ENCODE data around the gene IGSF9B.

IGSF9B gene

DNA sequence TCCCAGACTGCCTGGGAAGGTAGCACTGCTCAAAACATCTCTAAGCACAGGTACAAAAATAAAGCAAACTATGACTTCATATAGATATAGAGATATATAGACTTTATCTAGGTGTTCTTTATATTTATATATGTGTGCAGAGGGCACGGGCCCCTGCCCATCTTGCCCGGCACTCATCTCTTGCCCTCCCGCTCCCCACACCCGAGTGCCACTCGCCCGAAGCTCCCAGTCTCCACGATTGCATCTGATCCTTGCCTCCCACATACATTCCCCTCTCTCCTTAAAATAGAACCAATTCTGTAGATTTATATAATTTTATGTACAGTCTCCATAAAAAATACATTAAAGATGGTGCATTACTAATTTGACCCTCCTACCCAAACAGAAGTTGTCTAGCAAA, 55.5 kb downstream of the IGSF9B start:
- no peak for DNase-seq (ENCODE audit: low read depth)

DNA sequence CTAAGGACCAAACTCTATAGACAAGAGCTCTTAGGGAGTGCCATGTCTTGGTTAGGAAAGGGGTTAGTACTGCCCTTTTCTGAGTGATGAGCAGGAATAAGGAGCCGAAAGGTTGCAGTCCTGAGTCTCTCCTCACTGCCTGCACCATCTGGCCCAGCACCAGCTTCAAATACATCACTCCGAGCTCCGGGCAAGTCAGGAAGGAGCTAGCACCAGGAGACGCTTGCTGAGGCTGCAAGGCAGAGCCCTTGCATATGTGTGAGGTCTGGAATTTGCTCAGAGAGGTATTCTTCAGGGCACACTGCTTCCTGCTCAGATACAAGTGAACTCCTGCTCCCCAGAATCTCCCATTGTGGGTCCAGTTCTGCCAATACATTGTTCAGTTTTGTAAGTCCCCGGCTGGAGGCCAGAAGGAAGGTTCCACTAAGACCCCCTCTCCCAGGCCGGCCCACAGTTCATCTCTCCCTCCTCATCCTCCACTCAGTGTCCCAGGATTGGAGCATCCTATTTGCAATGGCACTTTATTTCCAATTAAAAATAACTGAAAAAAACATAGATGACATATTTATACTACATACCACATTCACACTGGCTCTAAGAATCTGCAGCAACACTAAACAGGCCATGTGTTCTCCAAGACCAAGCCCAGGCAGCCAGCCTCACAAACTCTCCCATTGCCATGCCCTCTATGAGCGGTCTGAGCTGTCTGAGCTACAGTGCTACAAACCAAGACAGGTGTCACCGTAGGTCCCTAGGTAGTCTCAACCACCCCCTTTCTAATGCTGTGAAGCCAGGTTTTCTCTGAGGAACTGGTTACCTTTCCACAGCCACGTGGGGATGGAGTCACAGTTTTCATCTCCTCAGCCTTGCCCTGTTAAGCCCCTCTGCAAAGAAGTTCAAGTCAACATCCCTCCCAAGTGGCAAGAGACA, 56.3 kb downstream of the IGSF9B start:
- no peak for DNase-seq (ENCODE audit: low read depth)

DNA sequence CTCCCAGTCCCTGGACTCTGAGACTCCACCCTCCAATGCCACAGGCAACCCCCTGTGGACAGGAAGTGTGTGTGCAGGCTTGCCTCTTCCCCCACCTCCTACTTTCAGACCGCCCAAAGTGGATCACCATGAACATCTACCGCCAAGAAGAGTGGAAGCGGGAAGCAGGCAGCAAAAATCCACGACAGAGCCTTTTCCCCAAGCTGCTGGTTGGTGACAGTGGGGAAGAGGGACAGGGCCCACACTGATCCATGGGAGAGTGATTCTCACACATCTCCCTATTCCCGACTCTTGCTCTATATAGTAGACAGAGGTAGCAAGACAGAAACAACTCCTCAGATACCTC, 58.0 kb downstream of the IGSF9B start:
- no peak for DNase-seq (ENCODE audit: low read depth)

DNA sequence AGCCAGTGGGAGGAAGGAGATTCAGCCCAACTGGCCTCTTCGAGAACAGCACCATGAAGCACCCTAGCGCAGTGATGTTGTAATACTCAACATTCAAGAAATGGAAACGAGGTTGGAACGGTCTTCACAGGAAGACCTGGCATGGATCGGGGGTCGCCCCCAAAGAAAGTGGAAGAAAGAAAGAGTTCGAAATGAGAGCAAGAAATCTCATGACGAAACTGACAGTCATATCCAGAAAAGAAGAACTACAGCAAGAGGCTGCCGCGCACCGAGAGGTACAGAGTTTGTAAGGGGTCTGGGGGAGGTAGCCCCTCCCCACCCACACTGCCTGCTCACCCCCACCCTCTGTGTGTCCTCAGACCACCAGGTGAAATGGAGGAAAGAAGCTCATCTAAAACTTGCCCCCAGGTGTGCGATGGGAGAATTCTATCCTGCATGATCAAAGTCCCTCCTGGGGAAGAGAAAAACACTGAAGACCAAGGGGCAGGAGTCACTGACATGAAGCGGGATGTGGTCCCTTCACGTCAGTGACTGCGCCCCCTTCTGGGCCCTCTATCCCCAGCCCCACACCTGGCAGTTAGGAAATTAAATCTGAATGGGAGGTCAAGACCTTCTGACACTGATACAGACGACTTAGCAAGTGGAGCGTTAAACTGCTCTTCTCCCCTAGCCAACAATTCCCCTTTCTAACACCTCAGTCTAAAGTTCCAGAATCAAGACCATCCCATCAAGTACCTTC, 58.6 kb downstream of the IGSF9B start:
- no peak for DNase-seq (ENCODE audit: low read depth)

DNA sequence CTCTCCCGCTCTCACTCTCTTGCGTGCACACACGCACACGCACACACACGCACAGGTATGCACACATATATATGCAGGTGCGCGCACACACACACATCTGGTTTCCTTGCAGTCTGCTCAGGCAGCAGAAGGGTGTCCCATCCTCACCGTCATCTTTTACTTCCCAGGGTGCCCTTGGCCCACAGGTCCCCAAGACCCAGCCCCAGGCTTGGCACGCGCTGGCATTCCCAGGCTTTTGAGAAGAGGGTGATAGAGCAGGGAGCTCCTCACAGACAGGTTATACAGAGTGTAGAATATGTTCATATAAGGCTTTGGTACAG, 59.5 kb downstream of the IGSF9B start:
- no peak for DNase-seq (ENCODE audit: low read depth)

DNA sequence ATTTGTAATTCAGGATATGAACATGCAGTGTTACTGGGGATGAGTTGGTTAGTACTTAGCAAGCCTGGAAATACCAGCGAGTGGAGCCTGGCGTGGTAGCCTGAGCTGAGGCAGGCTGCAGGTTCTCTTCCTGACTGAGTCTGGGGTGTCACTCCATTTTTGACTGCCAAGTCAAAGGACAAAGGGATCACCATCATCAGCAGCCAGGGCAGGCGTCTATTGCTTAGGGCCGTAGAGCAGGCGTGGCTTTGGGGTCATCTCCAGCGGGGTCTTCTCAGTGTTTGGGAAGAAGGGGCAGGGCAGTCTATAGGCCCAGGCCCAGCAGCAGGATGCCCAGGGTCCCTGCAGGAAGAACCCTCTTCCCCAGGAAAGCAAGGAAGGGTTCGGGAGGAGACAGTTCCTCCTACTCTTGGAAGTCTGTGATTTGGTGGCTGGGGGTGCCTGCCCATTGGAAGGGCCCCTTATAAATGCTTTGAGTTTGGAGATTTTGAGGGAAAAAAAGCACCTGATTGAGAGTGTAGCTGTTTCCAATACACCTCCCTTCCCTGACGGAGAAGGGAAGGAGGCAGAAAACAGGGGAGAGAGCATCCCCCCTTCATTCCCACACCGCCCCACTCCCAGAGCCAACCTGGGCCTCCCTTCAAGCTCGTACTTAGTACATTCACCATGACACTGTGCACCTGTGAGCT, 60.0 kb downstream of the IGSF9B start:
- no peak for DNase-seq (ENCODE audit: low read depth)

DNA sequence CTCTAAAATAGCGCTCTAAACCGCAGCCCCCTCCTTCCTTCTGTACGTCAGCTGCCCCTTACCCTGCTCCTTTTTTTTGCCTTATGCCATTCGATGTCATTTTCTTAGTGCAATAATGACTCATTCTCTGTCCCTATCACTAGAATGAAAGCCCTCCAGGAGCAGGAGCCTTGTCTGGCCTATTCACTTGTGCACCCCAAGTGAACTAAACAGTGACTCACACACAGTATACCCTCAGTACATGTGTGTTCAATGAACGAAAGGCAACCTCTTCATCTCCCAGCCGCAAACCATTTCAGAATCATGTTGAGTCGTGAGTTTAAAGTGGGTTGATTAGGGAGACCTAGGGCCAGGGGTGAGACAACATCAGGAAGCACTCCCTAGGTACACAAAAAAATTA, 60.7 kb downstream of the IGSF9B start:
- no peak for DNase-seq (ENCODE audit: low read depth)

DNA sequence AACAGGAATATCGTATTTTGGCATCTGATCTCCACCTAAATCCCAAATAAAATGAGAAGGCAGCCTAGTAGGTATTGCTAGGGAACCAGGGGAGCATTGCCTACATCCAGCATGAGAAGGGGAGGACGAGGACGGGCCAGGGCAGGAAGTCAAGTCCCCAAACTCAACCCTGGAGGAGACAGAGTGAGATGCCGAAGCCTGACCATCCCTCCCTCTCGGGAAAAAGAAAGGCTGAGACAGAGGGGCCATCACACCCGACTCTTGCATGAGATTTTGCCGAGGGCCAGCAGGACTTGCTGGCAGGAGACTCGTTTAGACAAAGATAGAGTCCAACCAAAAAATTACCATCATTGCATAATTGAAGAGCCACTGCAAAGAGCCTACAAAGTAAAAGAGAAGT, 61.2 kb downstream of the IGSF9B start:
- DNase-seq (ENCODE audit: low read depth): no peak

DNA sequence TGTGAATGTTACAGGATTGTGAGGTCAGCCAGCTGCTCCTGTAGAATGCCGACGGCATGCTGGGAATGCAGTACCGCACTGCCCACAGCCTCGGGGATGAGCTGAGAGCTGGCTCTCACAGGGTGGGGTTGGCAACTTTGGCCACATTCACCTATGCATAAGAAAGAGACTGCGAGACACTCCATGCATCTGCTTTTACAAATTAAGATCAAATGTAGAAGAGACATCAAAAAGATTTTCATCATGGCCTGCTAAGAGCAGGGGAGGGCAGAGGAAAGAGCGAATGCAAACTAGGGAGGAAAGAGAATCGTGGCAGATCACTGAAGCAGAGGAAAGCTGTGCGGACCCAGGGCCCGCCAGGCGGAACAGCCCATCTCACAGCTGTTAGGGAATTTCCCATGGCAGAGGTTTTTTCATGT, 61.7 kb downstream of the IGSF9B start:
- DNase-seq (ENCODE audit: low read depth): no peak

DNA sequence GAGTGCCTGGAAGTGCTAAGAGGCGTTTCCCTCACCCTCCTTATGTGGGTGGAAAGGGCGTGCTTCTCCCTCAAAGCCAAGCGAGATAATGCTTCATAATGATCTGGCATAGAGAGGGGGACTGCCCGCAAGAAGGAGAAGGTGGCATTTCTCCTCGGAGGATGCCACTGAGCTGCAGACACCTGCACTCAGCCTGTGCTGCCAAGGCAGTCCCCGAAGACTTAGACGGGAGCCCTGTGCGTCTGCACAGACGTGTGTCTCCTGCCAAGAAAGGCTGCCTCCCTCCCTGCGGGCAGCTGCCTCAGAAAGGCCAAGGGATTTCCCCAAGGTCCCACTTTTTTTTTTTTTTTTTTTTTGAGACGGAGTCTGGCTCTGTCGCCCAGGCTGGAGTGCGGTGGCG, 63.4 kb downstream of the IGSF9B start:
- DNase-seq (ENCODE audit: low read depth): no peak

DNA sequence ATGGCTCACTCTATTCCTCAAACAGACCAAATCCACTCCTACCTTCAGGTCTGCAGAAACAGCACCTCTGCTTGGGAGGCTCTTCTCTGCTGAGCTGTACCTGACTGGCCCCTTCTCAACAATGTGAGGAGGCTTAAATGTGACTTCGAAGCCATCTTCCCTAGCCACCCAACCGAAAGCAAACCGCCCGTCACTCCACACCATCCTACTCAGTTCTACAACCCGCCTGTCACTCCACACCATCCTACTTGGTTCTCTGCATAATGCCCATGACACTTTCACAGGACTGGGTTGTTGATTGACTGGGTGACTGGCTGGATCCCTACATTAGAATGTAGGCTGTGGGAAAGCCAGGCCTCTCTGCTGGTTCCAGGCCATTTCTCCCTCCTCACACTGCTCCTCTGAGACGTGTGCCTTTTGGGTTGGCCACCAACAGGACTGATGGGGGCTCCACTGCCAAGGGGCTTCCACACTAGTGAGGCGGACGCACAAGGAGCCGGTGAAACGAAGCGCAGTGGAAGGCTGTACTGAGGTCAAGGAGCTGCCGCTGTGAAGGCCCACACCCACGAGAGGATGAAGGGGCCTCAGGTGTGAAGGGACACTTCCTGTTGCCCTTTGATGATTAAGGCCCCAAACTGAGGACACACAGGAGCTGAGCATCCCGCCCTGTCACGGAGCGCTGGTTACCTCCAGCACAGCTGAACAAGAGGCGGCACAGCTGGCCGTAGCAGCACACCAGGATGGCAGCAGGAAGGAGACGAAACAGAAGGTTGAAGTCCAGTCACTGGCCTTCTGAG, 64.0 kb downstream of the IGSF9B start:
- DNase-seq (ENCODE audit: low read depth): no peak

DNA sequence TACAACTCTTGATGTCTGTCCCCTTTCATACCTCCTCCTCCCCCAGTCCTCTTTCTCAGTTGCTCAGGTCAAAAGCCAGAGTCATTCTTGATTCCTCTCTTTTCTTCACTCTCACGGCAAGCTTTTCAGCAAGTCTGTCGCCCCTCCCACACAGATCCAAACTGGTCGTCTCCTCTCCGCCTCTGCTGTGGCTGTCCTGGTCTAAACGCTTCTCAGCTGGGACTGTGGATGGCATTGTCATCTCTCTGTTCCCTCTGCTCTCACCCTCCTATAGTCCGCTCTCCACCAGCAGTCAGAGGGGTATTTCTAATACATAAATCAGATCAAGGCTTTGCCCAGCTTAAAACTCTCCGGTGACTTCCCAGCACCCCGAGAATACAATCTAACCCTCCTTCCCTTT, 64.6 kb downstream of the IGSF9B start:
- DNase-seq (ENCODE audit: low read depth): no peak

DNA sequence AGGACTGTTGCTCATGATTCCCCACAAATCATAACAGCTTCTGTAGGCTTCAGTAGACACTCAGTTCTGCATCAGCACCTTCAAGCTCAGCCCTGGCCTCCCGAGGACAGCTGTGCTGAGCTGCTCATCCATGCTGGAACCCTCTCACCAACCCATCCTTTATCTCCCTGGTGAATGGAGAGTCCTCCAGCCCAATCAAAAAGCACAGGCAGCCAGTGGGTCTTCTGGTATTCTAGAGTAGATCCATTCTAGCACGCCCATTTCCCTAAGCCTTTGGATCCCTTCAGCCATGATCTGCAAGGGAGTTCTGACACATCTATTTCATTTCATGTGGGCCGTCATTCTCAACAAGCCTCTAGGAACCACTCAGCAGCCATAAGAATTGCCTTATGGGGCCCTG, 66.9 kb downstream of the IGSF9B start:
- no peak for DNase-seq (ENCODE audit: low read depth)

DNA sequence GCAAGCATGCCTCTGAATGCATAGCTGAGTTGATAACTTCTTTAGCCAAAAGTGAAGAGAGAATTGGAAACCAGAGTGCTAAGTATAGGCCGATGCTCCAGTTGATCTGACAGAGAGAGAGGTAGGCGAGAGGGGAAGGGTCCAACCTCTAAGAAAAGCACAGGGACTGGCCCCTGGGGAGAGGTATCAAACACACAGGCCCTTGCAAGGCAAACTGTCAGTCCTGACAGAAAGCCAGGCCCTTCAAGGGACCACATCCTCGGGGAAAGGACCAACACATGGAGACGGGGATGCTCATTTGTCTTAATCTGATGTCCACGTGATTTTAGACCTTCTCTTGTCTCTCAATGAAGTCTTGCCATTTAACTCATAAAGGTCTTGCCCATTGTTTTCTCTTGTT, 67.6 kb downstream of the IGSF9B start:
- DNase-seq (ENCODE audit: low read depth): no peak

DNA sequence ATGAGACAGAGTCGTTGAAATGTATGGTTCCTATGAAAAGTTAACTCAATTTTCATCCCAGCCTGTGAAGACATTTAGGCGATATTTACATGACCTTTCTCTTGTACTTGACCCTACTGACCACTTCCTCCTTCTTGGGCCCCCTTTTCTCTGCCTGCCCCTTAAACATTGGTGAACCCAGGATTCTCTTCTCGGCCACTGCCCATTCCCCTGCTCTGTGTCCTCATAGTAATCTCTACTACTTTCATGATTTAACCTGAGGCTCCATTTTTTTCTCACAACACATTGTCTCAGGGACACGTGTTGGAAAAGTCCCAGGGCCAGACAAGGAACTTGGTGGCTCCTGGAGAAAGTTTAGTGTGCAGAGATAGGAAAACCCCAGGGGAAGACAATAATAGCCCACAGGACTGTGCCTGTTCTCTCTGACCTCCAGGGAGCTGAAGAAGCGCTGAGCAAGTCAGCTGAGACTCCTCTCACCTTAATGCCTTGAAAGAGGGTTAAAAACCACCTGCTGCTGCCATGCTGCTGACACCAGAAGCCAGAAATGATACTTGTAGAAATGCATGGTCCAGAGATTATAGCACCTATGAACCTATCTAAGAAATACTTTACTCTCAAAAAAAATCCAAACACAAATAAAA, 69.0 kb downstream of the IGSF9B start:
- no peak for DNase-seq (ENCODE audit: low read depth)

DNA sequence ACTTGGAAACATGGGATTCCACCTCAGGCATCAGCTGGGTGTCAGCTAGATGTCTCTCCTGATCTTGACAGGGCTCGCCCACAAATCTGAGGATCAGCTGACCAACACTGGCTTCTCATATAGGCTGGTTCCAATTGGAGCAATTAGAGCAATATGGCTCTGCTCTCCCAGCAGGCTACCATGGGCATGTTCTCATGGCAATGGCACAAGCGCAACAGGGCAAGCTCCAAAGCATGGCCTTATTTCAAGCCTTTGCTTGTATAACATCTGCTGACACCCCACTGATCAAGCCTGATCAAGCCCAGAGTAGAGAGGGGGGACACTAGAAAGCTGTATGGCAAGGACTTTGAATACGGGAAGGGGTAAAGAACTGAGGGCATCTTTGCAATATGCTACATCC, 70.7 kb downstream of the IGSF9B start:
- no peak for DNase-seq (ENCODE audit: low read depth)

DNA sequence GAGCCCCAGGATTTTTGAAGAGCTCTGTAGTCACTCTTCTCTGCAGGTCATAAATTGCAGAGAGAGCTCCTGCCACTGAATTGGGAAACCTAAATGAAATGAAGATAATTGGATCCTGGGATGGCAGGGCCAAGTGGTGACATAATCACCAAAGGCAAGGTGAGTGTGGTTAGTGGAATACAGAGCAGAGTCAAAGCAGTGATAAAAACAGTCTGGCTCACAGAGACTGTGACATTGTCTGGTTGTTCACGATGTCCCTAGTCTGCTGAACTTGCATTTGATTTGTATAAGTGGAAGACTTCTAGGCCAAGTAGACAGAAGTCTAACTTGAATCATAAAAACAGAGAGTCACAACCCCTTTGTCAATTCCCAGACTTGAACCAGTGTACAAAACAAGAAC, 84.6 kb downstream of the IGSF9B start:
- no peak for DNase-seq (ENCODE audit: low read depth)

DNA sequence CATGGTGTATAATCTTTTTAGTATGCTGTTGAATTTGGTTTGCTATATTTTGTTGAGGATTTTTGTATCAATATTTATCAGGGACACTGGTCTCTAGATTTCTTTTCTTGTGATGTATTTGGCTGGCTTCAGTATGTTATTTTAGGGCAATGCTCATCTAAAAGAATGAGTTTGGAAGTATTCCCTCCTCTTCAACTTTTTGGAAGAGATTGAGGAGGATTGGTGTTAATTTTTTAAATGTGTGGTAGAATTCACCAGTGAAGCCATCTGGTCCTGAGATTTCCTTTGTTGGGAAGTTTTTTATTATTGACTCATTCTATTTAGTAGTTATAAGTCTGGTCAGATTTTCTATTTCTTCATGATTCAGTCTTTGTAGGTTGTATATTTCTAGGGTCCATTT, 89.3 kb downstream of the IGSF9B start:
- DNase-seq (ENCODE audit: low read depth): no peak

DNA sequence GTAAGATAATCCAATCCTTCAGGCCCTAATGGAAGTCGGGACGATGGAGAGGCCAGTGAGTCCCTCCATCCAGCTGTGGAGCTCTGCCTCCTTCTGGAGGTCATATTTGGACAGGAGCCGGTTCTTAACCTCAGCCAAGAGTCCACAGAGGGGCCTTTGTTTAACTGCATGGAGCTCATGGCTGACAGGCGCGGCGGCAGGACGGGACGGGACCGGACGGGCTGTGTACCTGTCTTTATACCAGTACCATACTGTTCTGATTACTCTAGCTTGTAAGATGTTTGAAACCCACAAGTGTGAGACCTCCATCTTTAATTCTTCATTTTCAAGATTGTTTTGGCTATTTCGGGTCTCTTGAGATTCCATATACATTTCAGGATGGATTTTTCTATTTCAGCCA, 91.3 kb downstream of the IGSF9B start:
- no peak for DNase-seq (ENCODE audit: low read depth)

DNA sequence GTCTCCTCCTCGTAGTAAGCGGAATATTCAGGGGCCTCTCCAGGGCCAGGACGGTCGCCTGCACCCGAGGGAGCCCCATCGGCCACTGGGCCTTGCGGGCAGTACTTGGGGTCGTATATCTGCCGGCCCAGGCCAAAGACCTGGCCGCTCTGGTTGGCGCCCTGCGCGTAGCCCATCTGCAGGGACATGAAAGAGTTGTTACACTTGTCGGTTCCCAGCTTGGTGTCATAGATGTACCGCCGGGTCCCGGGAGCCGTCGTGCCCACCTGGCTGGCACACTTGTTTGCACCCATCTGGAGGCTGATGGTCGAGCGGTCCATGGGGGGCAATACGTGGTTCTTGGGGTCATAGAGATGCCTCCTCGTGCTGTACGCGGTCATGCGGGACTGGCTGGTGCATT, 92.0 kb downstream of the IGSF9B start:
- no peak for DNase-seq (ENCODE audit: low read depth)

DNA sequence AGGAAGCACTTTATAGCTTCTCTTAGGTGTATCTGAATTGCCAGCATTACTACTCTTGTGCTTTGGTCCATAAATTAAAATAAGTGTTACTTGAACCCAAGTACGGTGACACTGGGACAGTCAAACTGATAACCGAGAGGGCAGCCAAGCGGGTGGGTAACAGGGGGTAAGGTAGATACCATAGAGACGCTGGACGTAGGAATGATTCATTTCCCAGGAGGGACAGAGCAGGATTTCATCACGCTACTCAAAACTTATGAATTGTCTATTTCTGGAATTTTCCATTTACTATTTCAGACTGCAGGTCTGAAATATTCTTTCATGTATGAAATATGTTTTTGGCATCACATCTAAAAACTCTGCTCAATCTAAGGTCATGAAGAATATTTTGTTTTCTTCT, 96.6 kb downstream of the IGSF9B start:
- DNase-seq (ENCODE audit: low read depth): no peak
